Hepatic stellate cell (primary cell): ENCODE measurements around the gene DPCD.
"Not testable (repeated sequence)": the region's sequence is repeated elsewhere in the genome, so short reads cannot be mapped to it uniquely, and the experiment has no call there.

Experiments
- DNase-seq: peaks from one replicate; pipeline ENCODE4 v3.0.0; 2011; ENCODE audit warnings: low spot score

DPCD gene

GRCh38 chr10:101585841-101586240 lies 2.3 kb upstream of the DPCD start:
- DNase-seq: no peak

GRCh38 chr10:101588879-101589278 lies 758 bp downstream of the DPCD start:
- DNase-seq: peak; percentile 58

GRCh38 chr10:101593331-101593730 lies 5.2 kb downstream of the DPCD start:
- not testable (repeated sequence) for DNase-seq

GRCh38 chr10:101595591-101596433 lies 7.7 kb downstream of the DPCD start:
- DNase-seq: no peak

- no peak for DNase-seq
These were observed 9.2 kb downstream of the DPCD start for GRCh38 chr10:101597091-101597900.

GRCh38 chr10:101601541-101601940 lies 13.4 kb downstream of the DPCD start:
- no peak for DNase-seq

- DNase-seq: peak; percentile 79
These were observed 14.8 kb downstream of the DPCD start for GRCh38 chr10:101602761-101603398.

GRCh38 chr10:101607124-101607523 lies 19.0 kb downstream of the DPCD start:
- DNase-seq: no peak

GRCh38 chr10:101609481-101609880 lies 21.4 kb downstream of the DPCD start:
- DNase-seq: peak; percentile 54

- no peak for DNase-seq
These were observed 23.2 kb downstream of the DPCD start for GRCh38 chr10:101611096-101611905.

GRCh38 chr10:101612086-101612485 lies 24.0 kb downstream of the DPCD start:
- no peak for DNase-seq

GRCh38 chr10:101612872-101613271 lies 24.8 kb downstream of the DPCD start:
- no peak for DNase-seq

- DNase-seq: no peak
These were observed 25.5 kb downstream of the DPCD start for GRCh38 chr10:101613646-101614045.

GRCh38 chr10:101614663-101615524 lies 26.8 kb downstream of the DPCD start:
- no peak for DNase-seq

GRCh38 chr10:101615525-101616116 lies 27.5 kb downstream of the DPCD start:
- DNase-seq: no peak

GRCh38 chr10:101616415-101617101 lies 28.4 kb downstream of the DPCD start:
- no peak for DNase-seq

GRCh38 chr10:101617102-101617823 lies 29.1 kb downstream of the DPCD start:
- DNase-seq: no peak

- no peak for DNase-seq
These were observed 29.9 kb downstream of the DPCD start for GRCh38 chr10:101617824-101618568.
